Ovary (tissue), 9 donors: ENCODE measurements around the gene LRRC52. TPM values are rescaled to one million over a fixed set of nuclear protein-coding genes. Genes with fewer than 3 reads are reported as not detected.

ENCODE experiments used
- DNase-seq, 5 donors: peaks; one replicate each; pipeline ENCODE4 v3.0.0-alpha.2; 2019 to 2020
- H3K27ac ChIP-seq, 2 donors: fragments of 200-600 bp; one replicate each; pipeline versions ENCODE4 v1.5.1 to v1.8.0; 2019 to 2022
- H3K27me3 ChIP-seq: fragments of 200-600 bp; one replicate; pipeline ENCODE4 v1.8.0; 2022
- H3K36me3 ChIP-seq: fragments of 200-600 bp; sonication (generic); one replicate; pipeline ENCODE4 v1.5.1; 2019
- H3K4me1 ChIP-seq: one replicate; pipeline ENCODE4 v1.8.1; 2013; ENCODE audit warnings: mild to moderate bottlenecking, moderate library complexity; ENCODE audit not compliant: insufficient read depth
- H3K4me3 ChIP-seq: fragments of 200-600 bp; sonication (generic); one replicate; pipeline ENCODE4 v1.5.1; 2017
- H3K9me3 ChIP-seq, 2 donors: fragments of 200-600 bp in 1 of 2; sonication (generic) in 1 of 2; one replicate each; pipeline versions ENCODE4 v1.5.1 to v1.8.1; 2013 to 2019; ENCODE audit warnings: mild to moderate bottlenecking in 1 of 2, moderate library complexity in 1 of 2
- CTCF ChIP-seq, 3 donors: fragments of 450-650 bp in 2 of 3; fragments of 200-600 bp in 1 of 3; IDR thresholded peaks; one replicate each; pipeline versions ENCODE4 v1.5.1 to v1.8.0; 2016 to 2022; ENCODE audit warnings: antibody characterized with exemption in 3 of 3, mild to moderate bottlenecking in 1 of 3
- EP300 ChIP-seq: sonication (generic); formaldehyde crosslinking; IDR thresholded peaks from one replicate; pipeline ENCODE4 v1.6.1; 2017; ENCODE audit warnings: antibody characterized with exemption
- POLR2A ChIP-seq: fragments of 450-650 bp; IDR thresholded peaks from one replicate; pipeline ENCODE4 v1.6.1; 2017; ENCODE audit warnings: antibody characterized with exemption, mild to moderate bottlenecking, moderate library complexity
- WGBS, 3 donors: extraction: QIAGEN DNeasy Blood & Tissue Kit in 1 of 3; methylation state at CpG; one replicate each; pipeline versions ENCODE4 v1.1.5 to v1.1.7; 2013 to 2017; 5-methylcytosine and 5-hydroxymethylcytosine counted together
- intact Hi-C, 4 donors: fragments of 100-400 bp; cut with DNase I; formaldehyde crosslinking; loops; one replicate each; pipeline versions ENCODE4 v1.11.0 to v1.15.1; 2022 to 2023
- polyA plus RNA-seq, 2 donors: library from polyadenylated mRNA; stranded (reverse); fragments of 200-250 nt in 1 of 2; fragments of 350-450 nt in 1 of 2; fragmentation: Illumina TruSeq in 1 of 2; extraction: RNeasy Lipid Tissue Mini Kit (QIAGEN cat#74804) in 1 of 2; gene quantifications; one replicate each; pipeline ENCODE4 v1.2.3, GENCODE V29; 2013 to 2014
- total RNA-seq, 7 donors: library from RNA; depleted of rRNA in 2 of 7; stranded (reverse); fragments of >200 nt in 2 of 7; fragmentation: NEBNext Ultra II Directional in 3 of 7; extraction: Animal tissue kit (Norgen Biotek cat#: 25700) in 3 of 7; gene quantifications; one replicate each; pipeline versions ENCODE4 v1.1.0 to v1.2.4, GENCODE V29; 2016 to 2023
- donor health status: DM: no; HTN: no; CAD: no; lungs with moderate emphysema.
- donor health status: DM: no; HTN: no; CAD: no.
- donor health status: Bipolar disorder and iron deficiency.
- donor health status: DM: yes; HTN: yes; CAD: no.
- donor health status: DM: no; HTN: no; CAD: no.
- donor health status: DM: yes; HTN: yes; CAD: no.

Gene LRRC52
- total and polyA plus RNA-seq, 9 donors, result not detected

DNA sequence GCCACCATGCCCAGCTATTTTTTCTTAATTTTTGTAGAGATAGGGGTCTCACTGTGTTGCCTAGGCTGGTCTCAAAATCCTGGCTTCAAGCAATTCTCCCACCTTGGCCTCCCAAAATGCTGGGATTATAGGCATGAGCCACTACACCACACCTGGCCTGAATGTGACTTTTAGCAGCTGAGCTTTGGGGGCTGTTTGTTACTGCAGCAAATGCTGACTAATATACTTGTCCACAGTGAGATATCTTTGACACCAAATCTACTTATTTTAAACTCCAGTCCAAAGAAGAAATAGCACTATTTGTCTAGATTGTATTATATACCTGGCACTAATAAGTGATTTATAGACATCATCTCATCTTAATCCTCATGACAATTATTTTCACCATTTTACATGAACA lies 30.5 kb downstream of the LRRC52 start:
- no peak overlapping the region for H3K27ac ChIP-seq
- no peaks in the 10 kb centered on the region for H3K9me3 ChIP-seq
- H3K36me3 ChIP-seq, result no peaks in the 10 kb centered on the region
- no peak for DNase-seq
- H3K4me1 ChIP-seq, result no peaks in the 10 kb centered on the region
- no peak overlapping the region for H3K4me3 ChIP-seq
- TF ChIP-seq EP300 (no peak), CTCF (IDR thresholded peaks at IDR 0.05) (no peak), POLR2A (no peak)
- no peaks in the 10 kb centered on the region for H3K27me3 ChIP-seq
- intact Hi-C loops, result no loop called here

- Histone ChIP-seq H3K27ac (no peak overlapping the region), H3K27me3 (no peaks in the 10 kb centered on the region), H3K4me3 (no peak overlapping the region), H3K9me3 (no peaks in the 10 kb centered on the region), H3K36me3 (no peaks in the 10 kb centered on the region), H3K4me1 (no peaks in the 10 kb centered on the region)
- intact Hi-C loops, result no loop called here
- 15 to 31% (median 26%) methylated on average over 4 of the region's 4 CpGs for WGBS, 3 donors
- TF ChIP-seq POLR2A (no peak), CTCF (IDR thresholded peaks at IDR 0.05) (no peak), EP300 (no peak)
- no peak for DNase-seq
Measured at GRCh38 chr1:165575468-165576099, 31.8 kb downstream of the LRRC52 start.

GRCh38 chr1:165576536-165576935 lies 32.7 kb downstream of the LRRC52 start:
- Histone ChIP-seq H3K9me3 (no peaks in the 10 kb centered on the region), H3K4me3 (no peak overlapping the region), H3K27me3 (no peaks in the 10 kb centered on the region), H3K27ac (no peak overlapping the region), H3K36me3 (no peaks in the 10 kb centered on the region), H3K4me1 (no peaks in the 10 kb centered on the region)
- intact Hi-C loops, result no loop called here
- WGBS, 3 donors, result 52 to 56% (median 52%) methylated on average over 2 of the region's 2 CpGs
- TF ChIP-seq POLR2A (no peak), EP300 (no peak), CTCF (IDR thresholded peaks at IDR 0.05) (no peak)
- no peak for DNase-seq

GRCh38 chr1:165577707-165578106 lies 33.9 kb downstream of the LRRC52 start:
- H3K9me3 ChIP-seq, result no peaks in the 10 kb centered on the region
- H3K27ac ChIP-seq, result no peak overlapping the region
- intact Hi-C loops, result no loop called here
- 85 to 86% (median 86%) methylated on average over 3 of the region's 3 CpGs for WGBS, 3 donors
- DNase-seq, result no peak
- no peaks in the 10 kb centered on the region for H3K36me3 ChIP-seq
- H3K27me3 ChIP-seq, result no peaks in the 10 kb centered on the region
- TF ChIP-seq EP300 (no peak), POLR2A (no peak), CTCF (IDR thresholded peaks at IDR 0.05) (no peak)
- H3K4me3 ChIP-seq, result no peak overlapping the region
- H3K4me1 ChIP-seq, result no peaks in the 10 kb centered on the region
